Effector memory CD8-positive, alpha-beta T cell (primary cell): Measurements from ENCODE around the gene PTPN14.

ENCODE experiments used
- ATAC-seq: fragments of 150-1000 bp; cut with Tn5 transposase; replicated peaks from 2 replicates; pipeline ENCODE4 v1.10.0; 2021; ENCODE audit warnings: mild to moderate bottlenecking, moderate library complexity
- DNase-seq, 3 experiments: peaks; one replicate each; pipeline ENCODE4 v3.0.0; 2021
- H3K27ac Mint-ChIP-seq, 2 donors: one replicate each; pipeline ENCODE4 v1.8.0; 2022; ENCODE audit warnings: mild to moderate bottlenecking in 2 of 2, mixed read lengths in 2 of 2, moderate library complexity in 2 of 2
- H3K27me3 Mint-ChIP-seq, 2 donors: one replicate each; pipeline ENCODE4 v1.8.0; 2022; ENCODE audit warnings: mixed read lengths in 2 of 2
- H3K36me3 Mint-ChIP-seq: one replicate; pipeline ENCODE4 v1.8.0; 2022; ENCODE audit warnings: mild to moderate bottlenecking, moderate library complexity, mixed read lengths; ENCODE audit not compliant: insufficient read depth
- H3K4me1 Mint-ChIP-seq, 2 donors: one replicate each; pipeline ENCODE4 v1.8.0; 2022; ENCODE audit warnings: low read depth in 2 of 2, mixed read lengths in 2 of 2
- H3K4me3 Mint-ChIP-seq, 2 donors: one replicate each; pipeline ENCODE4 v1.8.0; 2022; ENCODE audit warnings: mild to moderate bottlenecking in 2 of 2, mixed read lengths in 2 of 2, moderate library complexity in 2 of 2
- H3K9me3 Mint-ChIP-seq, 2 donors: one replicate each; pipeline ENCODE4 v1.8.0; 2022; ENCODE audit warnings: mixed read lengths in 2 of 2

PTPN14 gene

GRCh38 chr1:214380396-214380795 lies 171.0 kb downstream of the PTPN14 start:
- Mint-ChIP-seq H3K4me1 (no peaks in the 10 kb centered on the region), H3K9me3 (no peaks in the 10 kb centered on the region), H3K27ac (no peak overlapping the region), H3K36me3 (no peaks in the 10 kb centered on the region), H3K27me3 (peaks cover 0 to 9% of the 10 kb centered on the region in 2 donors), H3K4me3 (no peak overlapping the region)
- no peak for ATAC-seq
- no peak for DNase-seq

GRCh38 chr1:214379236-214379970 lies 172.0 kb downstream of the PTPN14 start:
- DNase-seq (no peak), ATAC-seq (no peak)
- Mint-ChIP-seq H3K9me3 (no peaks in the 10 kb centered on the region), H3K27me3 (peaks cover 0 to 9% of the 10 kb centered on the region in 2 donors), H3K27ac (no peak overlapping the region), H3K4me1 (no peaks in the 10 kb centered on the region), H3K36me3 (no peaks in the 10 kb centered on the region), H3K4me3 (no peak overlapping the region)

- no peak for ATAC-seq
- H3K4me1 Mint-ChIP-seq, result no peaks in the 10 kb centered on the region
- no peaks in the 10 kb centered on the region for H3K36me3 Mint-ChIP-seq
- H3K27ac Mint-ChIP-seq, result no peak overlapping the region
- no peak overlapping the region for H3K4me3 Mint-ChIP-seq
- peaks cover 0 to 9% of the 10 kb centered on the region in 2 donors for H3K27me3 Mint-ChIP-seq
- H3K9me3 Mint-ChIP-seq, result no peaks in the 10 kb centered on the region
- no peak for DNase-seq
Measured at GRCh38 chr1:214378492-214378891, 172.9 kb downstream of the PTPN14 start.

- Mint-ChIP-seq H3K36me3 (no peaks in the 10 kb centered on the region), H3K27ac (no peak overlapping the region), H3K4me1 (no peaks in the 10 kb centered on the region), H3K27me3 (peaks cover 0 to 9% of the 10 kb centered on the region in 2 donors), H3K9me3 (no peaks in the 10 kb centered on the region), H3K4me3 (no peak overlapping the region)
- DNase-seq (no peak), ATAC-seq (no peak)
Measured at GRCh38 chr1:214377886-214378285, 173.5 kb downstream of the PTPN14 start.

GRCh38 chr1:214377485-214377884 lies 173.9 kb downstream of the PTPN14 start:
- ATAC-seq (no peak), DNase-seq (no peak)
- Mint-ChIP-seq H3K36me3 (no peaks in the 10 kb centered on the region), H3K9me3 (no peaks in the 10 kb centered on the region), H3K27ac (no peak overlapping the region), H3K4me3 (no peak overlapping the region), H3K4me1 (no peaks in the 10 kb centered on the region), H3K27me3 (peaks cover 0 to 12% of the 10 kb centered on the region in 2 donors)

GRCh38 chr1:214372092-214372491 lies 179.3 kb downstream of the PTPN14 start:
- H3K4me1 Mint-ChIP-seq, result no peaks in the 10 kb centered on the region
- no peak for ATAC-seq
- H3K4me3 Mint-ChIP-seq, result no peak overlapping the region
- peaks cover 20 to 51% of the 10 kb centered on the region in 2 donors for H3K27me3 Mint-ChIP-seq
- H3K9me3 Mint-ChIP-seq, result no peaks in the 10 kb centered on the region
- no peak for DNase-seq
- H3K36me3 Mint-ChIP-seq, result no peaks in the 10 kb centered on the region
- H3K27ac Mint-ChIP-seq, result no peak overlapping the region

- Mint-ChIP-seq H3K27ac (no peak overlapping the region), H3K9me3 (no peaks in the 10 kb centered on the region), H3K4me1 (no peaks in the 10 kb centered on the region), H3K4me3 (no peak overlapping the region), H3K27me3 (peaks cover 30 to 64% of the 10 kb centered on the region in 2 donors), H3K36me3 (no peaks in the 10 kb centered on the region)
- DNase-seq (no peak), ATAC-seq (no peak)
Measured at GRCh38 chr1:214370615-214371014, 180.8 kb downstream of the PTPN14 start.

- H3K9me3 Mint-ChIP-seq, result no peaks in the 10 kb centered on the region
- no peaks in the 10 kb centered on the region for H3K36me3 Mint-ChIP-seq
- ATAC-seq, result no peak
- no peak overlapping the region for H3K4me3 Mint-ChIP-seq
- peaks cover 34 to 77% of the 10 kb centered on the region in 2 donors for H3K27me3 Mint-ChIP-seq
- DNase-seq, result no peak
- H3K4me1 Mint-ChIP-seq, result no peaks in the 10 kb centered on the region
- H3K27ac Mint-ChIP-seq, result no peak overlapping the region
Measured at GRCh38 chr1:214369364-214369763, 182.0 kb downstream of the PTPN14 start.

- DNase-seq, result no peak
- Mint-ChIP-seq H3K27me3 (peaks cover 44 to 92% of the 10 kb centered on the region in 2 donors), H3K4me1 (no peaks in the 10 kb centered on the region), H3K4me3 (no peak overlapping the region), H3K27ac (no peak overlapping the region), H3K9me3 (no peaks in the 10 kb centered on the region), H3K36me3 (no peaks in the 10 kb centered on the region)
- ATAC-seq, result no peak
Measured at GRCh38 chr1:214367841-214368240, 183.6 kb downstream of the PTPN14 start.

GRCh38 chr1:214364786-214365295 lies 186.6 kb downstream of the PTPN14 start:
- H3K36me3 Mint-ChIP-seq, result no peaks in the 10 kb centered on the region
- no peaks in the 10 kb centered on the region for H3K9me3 Mint-ChIP-seq
- peaks cover 65 to 90% of the 10 kb centered on the region in 2 donors for H3K27me3 Mint-ChIP-seq
- no peaks in the 10 kb centered on the region for H3K4me1 Mint-ChIP-seq
- DNase-seq, result no peak
- no peak overlapping the region for H3K4me3 Mint-ChIP-seq
- no peak overlapping the region for H3K27ac Mint-ChIP-seq
- ATAC-seq, result no peak

- no peaks in the 10 kb centered on the region for H3K36me3 Mint-ChIP-seq
- peaks cover 60 to 86% of the 10 kb centered on the region in 2 donors for H3K27me3 Mint-ChIP-seq
- no peak for ATAC-seq
- H3K27ac Mint-ChIP-seq, result no peak overlapping the region
- DNase-seq, result no peak
- no peaks in the 10 kb centered on the region for H3K9me3 Mint-ChIP-seq
- no peaks in the 10 kb centered on the region for H3K4me1 Mint-ChIP-seq
- H3K4me3 Mint-ChIP-seq, result no peak overlapping the region
Measured at GRCh38 chr1:214364386-214364785, 187.0 kb downstream of the PTPN14 start.

- Mint-ChIP-seq H3K9me3 (no peaks in the 10 kb centered on the region), H3K4me3 (no peak overlapping the region), H3K4me1 (no peaks in the 10 kb centered on the region), H3K36me3 (no peaks in the 10 kb centered on the region), H3K27ac (no peak overlapping the region), H3K27me3 (peaks cover 53 to 76% of the 10 kb centered on the region in 2 donors)
- DNase-seq (no peak), ATAC-seq (no peak)
Measured at GRCh38 chr1:214363386-214363785, 188.0 kb downstream of the PTPN14 start.

- Mint-ChIP-seq H3K4me3 (no peak overlapping the region), H3K4me1 (no peaks in the 10 kb centered on the region), H3K27me3 (peaks cover 49 to 79% of the 10 kb centered on the region in 2 donors), H3K27ac (no peak overlapping the region), H3K9me3 (no peaks in the 10 kb centered on the region), H3K36me3 (no peaks in the 10 kb centered on the region)
- DNase-seq, result no peak
- ATAC-seq, result no peak
Measured at GRCh38 chr1:214362188-214362882, 189.1 kb downstream of the PTPN14 start.

- H3K9me3 Mint-ChIP-seq, result no peaks in the 10 kb centered on the region
- no peak for ATAC-seq
- H3K4me3 Mint-ChIP-seq, result no peak overlapping the region
- H3K27me3 Mint-ChIP-seq, result peaks cover 50 to 80% of the 10 kb centered on the region in 2 donors
- H3K4me1 Mint-ChIP-seq, result no peaks in the 10 kb centered on the region
- DNase-seq, result no peak
- no peak overlapping the region for H3K27ac Mint-ChIP-seq
- H3K36me3 Mint-ChIP-seq, result no peaks in the 10 kb centered on the region
Measured at GRCh38 chr1:214361636-214362035, 189.8 kb downstream of the PTPN14 start.
